ENCODE measurements around the gene LIN54.

LIN54 gene

DNA sequence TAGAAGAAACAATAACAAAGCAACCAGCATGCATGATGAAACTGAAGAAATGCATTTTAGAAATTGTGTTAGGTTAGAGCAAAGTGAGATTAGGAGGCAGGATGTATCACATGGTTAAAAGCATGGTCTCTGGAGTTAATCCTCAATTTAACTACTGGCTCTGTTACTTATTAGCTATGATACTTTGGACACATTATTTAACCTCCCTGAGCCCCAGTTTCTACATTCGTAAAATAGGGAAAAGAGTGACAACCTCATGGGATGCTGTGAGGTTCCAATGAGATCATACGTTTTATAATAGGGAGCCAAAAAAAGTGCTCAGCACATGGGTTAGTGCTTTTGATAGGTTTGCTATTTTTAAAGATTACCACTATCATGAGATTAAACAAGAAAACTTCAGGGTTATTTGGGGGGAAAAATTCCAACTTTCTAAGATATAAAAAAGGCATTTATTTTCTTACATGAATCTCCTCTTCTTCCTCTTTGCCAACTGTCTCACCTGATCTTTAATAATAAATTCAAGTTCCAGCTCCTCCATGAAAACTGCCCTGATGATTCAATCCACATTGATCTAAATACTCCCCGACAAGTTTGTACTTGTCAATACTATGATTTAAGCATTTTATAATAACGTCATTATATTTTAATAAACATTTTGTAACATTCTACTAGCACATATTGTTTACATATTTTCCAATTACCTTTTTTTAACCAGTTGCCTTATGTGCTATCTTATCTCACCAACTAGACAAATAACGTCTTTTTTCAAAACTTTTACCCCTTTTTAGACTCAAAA, 124.3 kb downstream of the LIN54 start:
- Mint-ChIP-seq H3K9me3 (no peaks in the 10 kb centered on the region), H3K27ac (no peak overlapping the region)
- CTCF ChIA-PET = interaction anchor here (0.7 to 1.2 kb wide), 3 partner anchors 13 to 19 kb away, joined by 3 read pairs; no protein-coding TSS in a partner anchor

DNA sequence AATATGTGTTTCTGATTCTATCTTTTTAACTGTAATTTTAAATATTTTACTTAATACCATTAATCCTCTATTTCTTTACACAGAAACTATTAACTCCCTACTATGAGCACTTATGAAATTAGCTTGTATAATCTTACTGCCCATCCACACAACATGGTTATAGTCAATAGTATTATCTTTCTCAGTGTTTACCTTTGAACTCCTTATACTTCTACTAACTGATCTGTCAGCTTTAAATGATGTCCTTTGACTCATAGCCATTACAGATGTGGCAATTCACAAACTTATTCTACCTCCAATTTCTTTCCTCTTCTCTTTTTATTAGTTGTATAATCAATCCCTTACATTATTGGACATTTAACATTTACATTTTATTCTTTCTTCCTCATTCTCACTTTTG, 125.2 kb downstream of the LIN54 start:
- Mint-ChIP-seq H3K27me3 (no peaks in the 10 kb centered on the region), H3K27ac (no peak overlapping the region), H3K36me3 (peaks cover 25% of the 10 kb centered on the region), H3K4me3 (no peak overlapping the region), H3K4me1 (peaks cover 32% of the 10 kb centered on the region), H3K9me3 (no peaks in the 10 kb centered on the region)
- no peak for DNase-seq
- CTCF ChIA-PET = interaction anchor here (0.7 kb wide), 1 partner anchor 14 kb away, joined by 3 read pairs; no protein-coding TSS in a partner anchor

More for the DNA sequence above, 124.3 kb downstream of the LIN54 start:
- peaks cover 35% of the 10 kb centered on the region for H3K4me1 Mint-ChIP-seq
- DNase-seq = no peak
- H3K36me3 Mint-ChIP-seq = peaks cover 25% of the 10 kb centered on the region
- no peaks in the 10 kb centered on the region for H3K27me3 Mint-ChIP-seq
- no peak overlapping the region for H3K4me3 Mint-ChIP-seq
